Colonic mucosa (tissue), 4 donors: Measurements from ENCODE around the gene SMIM44. TPM values are rescaled to one million over a fixed set of nuclear protein-coding genes. Genes with fewer than 3 reads are reported as not detected.
"Not testable (repeated sequence)": the region's sequence is repeated elsewhere in the genome, so short reads cannot be mapped to it uniquely, and the experiment has no call there.

Experiments
- DNase-seq: peaks from one replicate; pipeline ENCODE4 v3.0.0-alpha.2; 2020
- H3K27ac ChIP-seq: fragments of 200-600 bp; one replicate; pipeline ENCODE4 v1.8.0; 2021
- H3K27me3 ChIP-seq: fragments of 200-600 bp; one replicate; pipeline ENCODE4 v1.8.0; 2021
- H3K36me3 ChIP-seq: fragments of 200-600 bp; one replicate; pipeline ENCODE4 v1.8.0; 2021
- H3K4me1 ChIP-seq: fragments of 200-600 bp; one replicate; pipeline ENCODE4 v1.8.0; 2021; ENCODE audit warnings: mild to moderate bottlenecking
- H3K4me3 ChIP-seq: fragments of 200-600 bp; one replicate; pipeline ENCODE4 v1.8.0; 2021
- H3K9ac ChIP-seq, 2 donors: one replicate each; pipeline ENCODE4 v1.7.0; 2013; ENCODE audit warnings: control low read depth in 2 of 2, low read depth in 2 of 2, low read length in 2 of 2
- H3K9me3 ChIP-seq: fragments of 200-600 bp; one replicate; pipeline ENCODE4 v1.8.0; 2021
- CTCF ChIP-seq: fragments of 200-600 bp; IDR thresholded peaks from one replicate; pipeline ENCODE4 v1.8.0; 2022; ENCODE audit warnings: antibody characterized with exemption, mild to moderate bottlenecking
- intact Hi-C: fragments of 100-400 bp; cut with DNase I; formaldehyde crosslinking; loops from one replicate; pipeline ENCODE4 v1.14.1; 2022
- total RNA-seq, 2 donors: library from RNA; stranded (reverse); fragmentation: NEBNext Ultra II Directional in 1 of 2; extraction: Animal tissue kit (Norgen Biotek cat#: 25700) in 1 of 2; gene quantifications; one replicate each; pipeline ENCODE4 v1.2.1, GENCODE V29; 2021
- donor health status: healthy.
- donor health status: DM: no; HTN: no; CAD: no.
- donor health status: DM: no; HTN: no; CAD: no.

Gene SMIM44
- total RNA-seq, 2 donors from 2014 or later: 4.3 to 6.2 TPM

DNA sequence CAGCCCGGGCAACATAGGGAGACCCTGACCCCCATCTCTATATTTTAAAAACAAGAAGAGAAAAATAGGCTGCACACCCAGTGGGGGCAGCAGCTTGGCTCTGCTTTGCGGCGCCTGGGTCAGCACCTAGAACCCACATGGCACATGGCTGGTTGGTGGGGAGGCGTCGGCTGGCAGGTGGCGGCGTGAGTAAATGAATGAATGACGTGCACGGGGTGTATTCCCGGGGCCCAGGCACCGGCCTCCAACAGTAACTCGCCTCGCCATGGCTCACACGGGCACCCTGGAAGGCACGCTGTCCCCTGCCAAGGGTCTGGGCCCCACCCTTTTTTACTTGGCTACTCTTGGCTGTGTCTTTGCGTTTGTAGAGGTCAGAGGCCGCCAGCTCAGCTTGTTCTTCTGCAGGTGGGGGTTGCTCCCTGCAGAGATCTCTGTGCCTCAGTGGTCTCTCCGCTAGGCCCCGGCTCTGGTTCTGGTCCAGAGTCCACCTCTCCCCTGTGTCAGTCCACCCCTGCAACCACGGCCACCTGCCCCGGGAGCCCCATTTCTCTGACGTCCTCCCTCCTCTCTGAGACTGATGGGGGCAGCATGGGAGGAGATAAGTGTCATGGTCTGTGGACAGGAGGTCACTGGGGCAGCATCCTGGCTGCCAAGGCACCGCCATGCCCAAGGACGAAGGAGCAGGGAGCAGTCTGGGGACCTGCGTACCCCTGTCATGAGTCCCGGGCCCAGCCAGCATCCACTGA, 28.4 kb upstream of the SMIM44 start:
- Histone ChIP-seq H3K9me3 (no peaks in the 10 kb centered on the region), H3K9ac (no peak overlapping the region), H3K36me3 (no peaks in the 10 kb centered on the region), H3K27me3 (no peaks in the 10 kb centered on the region), H3K4me1 (peaks cover 3% of the 10 kb centered on the region), H3K4me3 (no peak overlapping the region), H3K27ac (no peak overlapping the region)
- no peak for TF ChIP-seq CTCF
- DNase-seq: no peak
- intact Hi-C loops: no loop called here

- no peak for DNase-seq
These were observed 27.5 kb upstream of the SMIM44 start for GRCh38 chr19:3510727-3511126.

GRCh38 chr19:3509566-3509989, 26.3 kb upstream of the SMIM44 start:
- DNase-seq: no peak
- no peak for TF ChIP-seq CTCF
- intact Hi-C loops: no loop called here
- H3K9me3 ChIP-seq: no peaks in the 10 kb centered on the region
- no peak overlapping the region for H3K27ac ChIP-seq
- no peak overlapping the region for H3K4me3 ChIP-seq
- no peak overlapping the region for H3K9ac ChIP-seq
- H3K4me1 ChIP-seq: peaks cover 5% of the 10 kb centered on the region
- no peaks in the 10 kb centered on the region for H3K27me3 ChIP-seq
- H3K36me3 ChIP-seq: no peaks in the 10 kb centered on the region

More at GRCh38 chr19:3510727-3511126, 27.5 kb upstream of the SMIM44 start:
- intact Hi-C loops: no loop called here
- no peaks in the 10 kb centered on the region for H3K36me3 ChIP-seq
- no peaks in the 10 kb centered on the region for H3K27me3 ChIP-seq
- no peak for TF ChIP-seq CTCF
- no peaks in the 10 kb centered on the region for H3K4me1 ChIP-seq
- no peak overlapping the region for H3K27ac ChIP-seq
- no peaks in the 10 kb centered on the region for H3K9me3 ChIP-seq
- no peak overlapping the region for H3K4me3 ChIP-seq
- H3K9ac ChIP-seq: no peak overlapping the region

DNA sequence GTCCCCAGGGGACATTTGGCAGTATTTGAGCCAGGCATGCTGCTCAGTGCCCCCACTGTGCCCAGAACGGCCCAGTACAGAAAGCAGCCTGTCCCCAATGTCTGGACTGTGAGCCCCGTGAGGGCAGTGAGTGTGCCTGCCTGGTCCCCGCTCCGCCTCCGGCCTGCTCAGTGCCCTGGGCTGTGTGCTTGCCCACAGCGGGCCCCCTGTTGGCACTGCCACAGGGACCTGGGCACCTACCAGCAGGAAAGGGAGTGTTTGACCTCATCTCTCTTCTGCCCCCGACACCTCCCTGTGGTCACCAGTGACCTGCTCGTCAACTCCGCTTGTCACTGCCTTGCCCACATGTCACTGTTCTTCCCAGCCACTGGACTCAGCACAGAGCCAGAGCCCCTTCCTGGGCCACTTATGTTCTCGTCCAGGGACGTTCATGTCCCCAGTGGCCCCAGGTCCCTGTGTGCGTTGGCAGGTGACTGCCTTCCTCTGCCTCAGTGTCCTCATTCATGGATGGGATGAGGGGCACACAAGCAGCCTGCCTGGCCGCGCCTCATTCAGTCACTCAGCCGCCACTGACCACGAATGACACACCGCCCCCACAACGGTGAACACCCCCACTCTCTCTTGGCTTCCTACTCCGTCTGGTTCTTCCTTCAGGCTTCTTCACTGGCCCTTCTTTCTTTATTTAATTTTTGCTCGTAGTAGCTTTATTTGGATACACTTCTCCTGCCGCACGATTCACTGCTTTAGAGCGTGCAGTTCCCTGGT, 25.7 kb upstream of the SMIM44 start:
- intact Hi-C loops: no loop called here
- no peak overlapping the region for H3K4me3 ChIP-seq
- H3K4me1 ChIP-seq: peaks cover 5% of the 10 kb centered on the region
- no peak overlapping the region for H3K9ac ChIP-seq
- no peak for DNase-seq
- H3K9me3 ChIP-seq: no peaks in the 10 kb centered on the region
- no peaks in the 10 kb centered on the region for H3K36me3 ChIP-seq
- no peak overlapping the region for H3K27ac ChIP-seq
- no peaks in the 10 kb centered on the region for H3K27me3 ChIP-seq
- TF ChIP-seq CTCF: no peak

GRCh38 chr19:3508121-3508661, 24.9 kb upstream of the SMIM44 start:
- H3K9ac ChIP-seq, H3K4me3 ChIP-seq, H3K36me3 ChIP-seq, H3K27ac ChIP-seq, H3K9me3 ChIP-seq, intact Hi-C loops, H3K27me3 ChIP-seq, DNase-seq, H3K4me1 ChIP-seq: not testable (repeated sequence)
